Thoracic aorta (tissue), 2 donors: Measurements from ENCODE around the gene KCNK15. TPM values are rescaled to one million over a fixed set of nuclear protein-coding genes. Genes with fewer than 3 reads are reported as not detected.
A peak's percentile ranks its signal among the peaks of the same experiment; 100 is the strongest.

Experiments used
- ATAC-seq: fragments of 150-250 bp; one replicate; pipeline ENCODE4 v1.8.0; 2017; ENCODE audit warnings: low read depth; ENCODE audit not compliant: insufficient number of reproducible peaks, low FRiP score
- DNase-seq: peaks from one replicate; pipeline ENCODE4 v3.0.0-alpha.2; 2020; ENCODE audit warnings: low spot score
- H3K27ac ChIP-seq, 2 donors: fragments of 200-600 bp; sonication (generic); 1 replicate in 1 of 2; 2 replicates in 1 of 2; pipeline ENCODE4 v1.5.1; 2016; ENCODE audit warnings: mild to moderate bottlenecking in 2 of 2, moderate library complexity in 2 of 2
- H3K27me3 ChIP-seq: fragments of 200-600 bp; sonication (generic); replicated peaks from 2 replicates; pipeline ENCODE4 v1.6.0; 2016; ENCODE audit warnings: mild to moderate bottlenecking; ENCODE audit not compliant: insufficient read depth
- H3K36me3 ChIP-seq: fragments of 200-600 bp; sonication (generic); one replicate; pipeline ENCODE4 v1.5.1; 2016
- H3K4me1 ChIP-seq, 2 donors: fragments of 200-600 bp; sonication (generic); 1 replicate in 1 of 2; 2 replicates in 1 of 2; pipeline versions ENCODE4 v1.5.1 to v1.6.0; 2016; ENCODE audit warnings: low read depth in 2 of 2, mild to moderate bottlenecking in 1 of 2; ENCODE audit not compliant: control insufficient read depth in 1 of 2
- H3K4me3 ChIP-seq: fragments of 200-600 bp; sonication (generic); 2 replicates; pipeline ENCODE4 v1.5.1; 2016; ENCODE audit warnings: mild to moderate bottlenecking
- H3K9me3 ChIP-seq: fragments of 200-600 bp; sonication (generic); 2 replicates; pipeline ENCODE4 v1.5.1; 2016
- CTCF ChIP-seq: fragments of 200-600 bp; sonication (generic); IDR thresholded peaks from one replicate; pipeline ENCODE4 v1.5.1; 2019; ENCODE audit warnings: antibody characterized with exemption
- total RNA-seq, 2 donors: library from RNA; depleted of rRNA; stranded (reverse); fragments of >200 nt; gene quantifications; one replicate each; pipeline versions ENCODE4 v1.1.0 to v1.2.3, GENCODE V29; 2016

The KCNK15 gene
- total RNA-seq, 2 donors from 2014 or later, result 26.3 to 60.0 TPM

GRCh38 chr20:44701118-44701857 is 44.4 kb upstream of the KCNK15 start:
- ATAC-seq (no peak), DNase-seq (no peak)
- no peaks in the 10 kb centered on the region for H3K36me3 ChIP-seq
- no peaks in the 10 kb centered on the region for H3K27me3 ChIP-seq
- H3K4me3 ChIP-seq, result no peak overlapping the region
- no peaks in the 10 kb centered on the region for H3K9me3 ChIP-seq
- H3K27ac ChIP-seq, result peak overlapping the region; percentile 92 to 95
- peaks cover 39 to 74% of the 10 kb centered on the region in 2 donors for H3K4me1 ChIP-seq
- no peak for TF ChIP-seq CTCF

GRCh38 chr20:44701858-44702256 is 43.8 kb upstream of the KCNK15 start:
- Histone ChIP-seq H3K36me3 (no peaks in the 10 kb centered on the region), H3K27me3 (no peaks in the 10 kb centered on the region), H3K4me3 (no peak overlapping the region), H3K9me3 (no peaks in the 10 kb centered on the region), H3K4me1 (peaks cover 36 to 75% of the 10 kb centered on the region in 2 donors), H3K27ac (peak overlapping the region; percentile 92 to 95)
- no peak for DNase-seq
- ATAC-seq, result no peak
- no peak for TF ChIP-seq CTCF

- DNase-seq (peak; percentile 76), ATAC-seq (peak; percentile 57)
- Histone ChIP-seq H3K27ac (peak overlapping the region; percentile 92 to 95), H3K4me1 (peaks cover 39 to 84% of the 10 kb centered on the region in 2 donors), H3K9me3 (no peaks in the 10 kb centered on the region), H3K27me3 (no peaks in the 10 kb centered on the region), H3K4me3 (no peak overlapping the region), H3K36me3 (no peaks in the 10 kb centered on the region)
- TF ChIP-seq CTCF, result peak; percentile 11
Measured at GRCh38 chr20:44702776-44703175, 42.9 kb upstream of the KCNK15 start.

- ATAC-seq (no peak), DNase-seq (no peak)
- Histone ChIP-seq H3K27me3 (no peaks in the 10 kb centered on the region), H3K4me1 (peaks cover 39 to 83% of the 10 kb centered on the region in 2 donors), H3K27ac (peak overlapping the region; percentile 92 to 95), H3K4me3 (no peak overlapping the region), H3K9me3 (no peaks in the 10 kb centered on the region), H3K36me3 (no peaks in the 10 kb centered on the region)
- TF ChIP-seq CTCF, result no peak
Measured at GRCh38 chr20:44703183-44703925, 42.3 kb upstream of the KCNK15 start.

GRCh38 chr20:44703956-44704488 is 41.6 kb upstream of the KCNK15 start:
- no peaks in the 10 kb centered on the region for H3K27me3 ChIP-seq
- H3K4me3 ChIP-seq, result no peak overlapping the region
- peak overlapping the region; percentile 92 to 95 for H3K27ac ChIP-seq
- peaks cover 39 to 77% of the 10 kb centered on the region in 2 donors for H3K4me1 ChIP-seq
- ATAC-seq, result no peak
- no peaks in the 10 kb centered on the region for H3K36me3 ChIP-seq
- no peak for DNase-seq
- H3K9me3 ChIP-seq, result no peaks in the 10 kb centered on the region
- TF ChIP-seq CTCF, result no peak
